Loucy (cell line): ENCODE results near the gene SBK3.

ENCODE experiments used
- CTCF ChIP-seq: fragments of 200-600 bp; sonication (generic); conservative IDR thresholded peaks from 2 replicates; pipeline ENCODE4 v1.5.1; 2014; ENCODE audit warnings: mild to moderate bottlenecking, antibody characterized with exemption, low read length
- EZH2phosphoT487 ChIP-seq: fragments of 200-600 bp; IDR thresholded peaks from 2 replicates; pipeline ENCODE4 v1.6.1; 2018; ENCODE audit warnings: antibody characterized with exemption, mild to moderate bottlenecking, moderate library complexity, borderline replicate concordance

GRCh38 chr19:55540619-55541018, 4.7 kb downstream of the SBK3 start:
- TF ChIP-seq CTCF (no peak), EZH2phosphoT487 (no peak)
